GM19372 (cell line): ENCODE measurements around the gene RAD21L1.

Source experiments
- ATAC-seq: cut with Tn5 transposase; IDR thresholded peaks from one replicate; pipeline ENCODE4 v1.9.1; 2021; ENCODE audit warnings: mild to moderate bottlenecking, low read depth, moderate library complexity; ENCODE audit not compliant: unreplicated experiment

RAD21L1 gene

DNA sequence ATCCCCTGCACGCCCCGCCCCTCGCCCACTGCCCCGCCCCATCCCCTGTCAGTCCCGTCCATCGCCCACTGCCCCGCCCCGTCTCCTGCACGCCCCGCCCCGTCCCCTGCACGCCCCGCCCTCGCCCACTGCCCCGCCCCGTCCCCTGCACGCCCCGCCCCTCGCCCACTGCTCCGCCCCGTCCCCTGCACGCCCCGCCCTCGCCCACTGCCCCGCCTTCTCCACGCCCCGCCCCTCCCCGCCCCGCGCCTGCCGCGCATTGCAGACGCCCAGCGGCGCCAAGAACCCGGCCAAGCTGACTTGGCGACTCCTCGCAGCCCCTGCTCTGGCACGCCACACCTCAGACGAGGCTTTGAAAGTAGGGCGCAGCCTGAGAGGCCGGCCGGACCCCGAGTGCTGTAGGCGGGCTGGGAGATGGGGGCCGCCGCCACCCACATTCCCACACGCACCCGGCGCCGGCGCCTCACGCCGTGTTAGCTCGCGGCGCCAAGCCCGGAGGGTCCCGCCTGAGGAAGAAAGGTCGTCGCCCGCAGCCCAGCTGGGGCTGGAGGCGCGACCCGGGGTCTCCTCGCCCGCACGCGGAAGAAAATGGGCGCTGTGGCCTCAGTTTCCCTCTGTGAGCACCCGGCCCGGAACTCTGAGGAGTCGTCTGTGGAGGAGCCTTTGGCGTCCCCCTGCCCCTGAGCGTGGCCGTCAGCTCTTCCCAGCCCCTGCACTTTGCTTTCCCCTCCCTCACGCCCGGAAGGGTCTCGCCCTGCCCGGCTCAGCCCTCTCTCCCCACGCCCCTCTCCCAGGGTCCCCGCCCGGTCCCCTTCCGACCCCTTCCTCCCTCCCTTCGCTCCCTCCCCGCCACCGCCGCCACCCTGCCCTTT, at the start of gene RAD21L1:
Gene RAD21L1, plus strand, starts transcription at position 262 of the 872 bp plus-strand sequence. CDS start 2,410 bp downstream, outside the sequence.
- no peak for ATAC-seq

DNA sequence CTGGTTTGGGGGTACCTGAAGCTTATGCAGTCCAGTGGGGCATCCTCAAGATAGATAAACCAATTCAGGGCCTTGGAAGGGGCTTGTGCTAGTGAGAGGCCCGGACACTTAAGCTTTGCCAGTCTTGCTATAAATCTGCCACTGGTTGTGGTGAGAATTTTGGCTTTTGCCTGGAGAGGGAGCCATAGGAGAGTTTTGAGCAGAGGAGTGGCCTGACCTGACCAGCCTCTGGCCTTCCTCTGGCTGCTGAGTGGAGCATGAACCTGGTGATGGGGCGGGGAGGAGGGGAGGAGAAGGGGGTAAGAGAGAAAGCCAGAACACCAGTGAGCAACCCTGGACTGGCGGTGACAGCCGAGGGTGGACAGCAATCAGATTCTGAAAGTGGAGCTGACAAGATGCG, 48.2 kb upstream of the RAD21L1 start:
- no peak for ATAC-seq

DNA sequence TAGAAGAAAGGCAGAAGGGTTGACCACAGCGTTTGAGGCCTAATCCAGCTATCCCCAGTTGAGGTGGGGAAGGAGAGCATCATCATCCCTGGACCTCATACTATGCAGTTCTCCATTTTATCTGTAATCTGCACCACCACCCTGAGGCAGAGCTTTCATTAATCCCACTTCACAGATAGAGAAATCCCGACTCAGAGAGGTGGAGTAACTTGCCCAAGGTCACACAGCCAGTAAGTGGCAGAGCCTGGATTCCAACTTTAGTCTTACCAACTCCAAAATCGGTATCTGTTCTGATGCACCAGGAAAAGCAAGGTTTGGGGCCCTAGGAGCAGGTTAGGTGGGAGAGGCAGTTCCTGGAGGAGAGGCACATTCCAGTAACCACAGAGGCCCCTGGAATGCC, 47.7 kb upstream of the RAD21L1 start:
- no peak for ATAC-seq

DNA sequence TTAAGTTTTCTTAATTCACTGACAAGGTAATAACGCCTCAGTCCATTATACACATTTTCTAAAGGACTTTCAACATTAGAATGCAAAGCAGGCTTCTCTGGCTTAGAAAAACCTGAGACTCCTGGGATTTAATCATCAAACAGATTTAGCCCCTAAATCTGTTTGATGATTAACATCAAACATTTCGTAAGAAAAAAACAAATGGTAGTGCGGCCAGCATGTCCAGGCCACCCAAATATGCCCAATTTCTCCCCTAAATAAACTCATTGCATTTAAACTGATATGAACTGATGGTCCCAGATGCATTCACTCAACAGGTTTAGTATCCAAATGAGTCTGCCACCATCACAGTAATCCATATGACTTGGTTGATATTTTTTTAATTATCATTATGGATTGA, 47.2 kb upstream of the RAD21L1 start:
- no peak for ATAC-seq

DNA sequence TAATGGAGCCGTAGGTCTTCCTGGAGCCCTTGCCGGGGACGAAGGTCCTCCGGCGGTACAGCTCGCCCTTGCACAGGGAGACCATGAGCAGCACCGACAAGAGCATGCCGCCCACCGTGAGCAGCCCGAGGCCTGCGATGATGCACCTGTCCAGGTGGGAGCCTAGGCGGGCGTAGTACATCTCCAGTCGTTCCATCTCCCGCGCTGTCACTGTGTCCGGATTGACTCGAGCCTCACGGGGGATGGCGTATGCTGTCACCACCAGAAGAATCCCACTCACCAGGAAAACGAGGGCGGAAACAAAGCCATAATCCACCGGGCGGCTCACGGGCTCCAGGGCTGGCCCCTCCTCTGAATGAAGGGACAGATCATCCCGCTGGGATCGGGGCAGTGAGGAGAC, 44.9 kb upstream of the RAD21L1 start:
- ATAC-seq, result no peak

DNA sequence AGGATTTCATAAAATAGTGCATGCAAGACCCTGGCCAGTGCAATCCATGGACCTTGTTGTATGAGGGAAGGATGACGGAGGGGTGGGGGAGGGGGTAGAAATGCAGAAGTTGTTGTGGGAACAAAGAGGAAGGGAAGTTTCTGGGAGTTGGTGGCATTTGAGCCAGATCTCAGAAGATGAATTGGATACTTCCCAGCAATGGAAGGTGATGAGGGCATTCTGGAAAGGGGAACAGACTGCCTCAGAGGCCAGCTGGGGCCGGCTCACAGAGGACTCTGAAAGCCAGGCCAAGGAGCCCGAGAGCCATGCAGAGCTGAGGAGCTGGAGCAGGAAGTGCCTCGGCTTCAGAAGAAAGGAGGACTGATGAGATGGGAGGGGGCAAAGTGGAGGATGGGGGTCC, 43.7 kb upstream of the RAD21L1 start:
- ATAC-seq, result no peak

DNA sequence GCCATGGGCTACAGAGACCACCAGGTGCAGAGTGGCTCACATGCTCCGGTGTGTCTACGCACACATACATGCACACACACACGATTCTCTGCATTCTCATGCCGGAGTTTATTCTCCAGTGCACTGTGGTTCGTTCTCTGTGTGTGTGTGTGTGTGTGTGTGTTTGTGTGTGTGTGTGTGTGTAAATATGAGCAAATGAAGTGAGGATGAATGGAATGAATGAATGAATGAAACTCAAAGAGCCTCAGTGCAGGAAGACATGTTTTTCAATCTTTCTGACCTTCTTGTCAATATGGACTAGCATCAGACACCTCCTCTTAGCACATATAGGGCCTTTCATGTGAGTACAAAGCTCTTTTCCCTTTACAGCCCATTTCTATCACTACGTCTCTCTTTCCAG, 42.7 kb upstream of the RAD21L1 start:
- ATAC-seq, result no peak

DNA sequence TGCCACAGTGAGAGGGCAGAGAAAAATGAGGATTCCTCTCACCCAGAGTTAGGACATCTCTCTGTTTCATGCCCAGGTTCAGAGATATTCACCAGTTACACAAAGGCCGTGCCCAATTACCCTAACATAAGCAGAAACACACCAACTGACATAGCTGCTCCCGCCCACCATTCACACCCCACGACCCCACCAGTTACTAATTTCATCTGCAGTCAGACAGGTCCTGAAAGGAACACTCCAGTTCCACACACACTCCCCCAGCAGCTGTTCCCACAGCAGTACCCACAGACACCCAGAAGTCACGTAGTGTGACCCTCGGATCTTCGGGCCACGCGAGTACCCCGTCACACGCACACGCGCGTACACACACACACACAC, 41.6 kb upstream of the RAD21L1 start:
- no peak for ATAC-seq

DNA sequence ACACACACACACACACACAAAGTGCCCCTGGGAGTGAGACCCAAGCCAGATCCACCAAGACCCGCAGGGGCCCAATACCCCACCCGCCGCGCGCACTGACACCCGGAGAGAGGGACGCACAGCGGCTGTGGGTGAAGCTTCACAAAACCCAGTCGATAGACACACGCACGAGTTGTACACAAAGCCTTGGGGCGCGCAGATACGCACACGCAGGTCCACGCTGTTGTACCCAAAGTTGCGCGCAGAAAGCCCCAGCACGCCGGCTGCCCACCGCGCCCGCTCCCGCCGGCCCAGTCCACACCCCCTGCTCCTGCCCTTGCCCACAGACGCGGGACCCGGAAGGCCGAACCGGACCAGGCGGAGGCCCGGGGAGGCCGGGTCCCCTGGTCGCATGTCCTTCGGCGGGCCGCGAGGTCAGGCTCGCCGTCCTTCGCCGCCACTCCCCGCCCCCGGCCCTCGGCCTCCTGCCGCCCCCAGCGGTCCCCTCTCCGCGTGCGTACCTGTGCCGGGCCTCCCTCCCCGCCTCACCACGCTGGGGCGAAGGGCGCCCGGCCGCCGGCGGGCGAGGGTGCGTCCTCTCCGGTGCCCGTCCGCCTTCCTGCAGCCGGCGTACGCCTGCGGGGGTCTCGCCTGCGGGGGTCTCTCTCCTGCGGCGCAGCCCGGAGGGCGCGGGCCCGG, 41.1 kb upstream of the RAD21L1 start, which contains the start of gene TMEM74B:
Gene TMEM74B, minus strand, starts transcription at position 344 of the 678 bp plus-strand sequence. CDS start 1,180 bp downstream, outside the sequence.
- ATAC-seq, result no peak

- ATAC-seq, result no peak
These were observed 40.5 kb upstream of the RAD21L1 start for GRCh38 chr20:1185316-1185741.

DNA sequence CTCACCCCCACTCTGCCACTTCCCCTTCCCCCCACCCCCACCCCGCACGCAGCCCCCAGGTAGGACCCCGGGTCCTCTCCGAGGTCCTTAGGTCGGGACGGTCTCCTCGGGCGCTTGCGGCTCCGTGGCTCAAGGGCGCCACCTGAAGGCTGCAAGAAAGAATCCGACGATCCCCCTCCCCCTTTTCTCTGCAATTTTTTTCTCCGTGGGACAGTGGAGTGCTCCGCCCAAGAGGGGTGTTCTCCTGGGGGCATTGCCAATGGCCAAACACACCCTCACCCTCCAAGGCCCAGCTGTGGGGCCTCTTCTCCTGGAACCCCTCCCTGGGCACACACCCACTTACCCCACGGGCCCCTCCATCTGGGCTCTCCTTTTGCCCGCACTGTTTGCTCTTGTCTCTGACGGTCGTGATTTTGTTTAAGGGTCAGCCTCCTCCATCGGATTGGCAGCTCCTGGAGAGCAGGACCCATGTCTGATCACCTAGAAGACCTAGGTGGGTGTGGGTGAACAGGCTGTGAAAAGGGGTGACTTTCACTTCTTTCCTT, 40.0 kb upstream of the RAD21L1 start:
- no peak for ATAC-seq

DNA sequence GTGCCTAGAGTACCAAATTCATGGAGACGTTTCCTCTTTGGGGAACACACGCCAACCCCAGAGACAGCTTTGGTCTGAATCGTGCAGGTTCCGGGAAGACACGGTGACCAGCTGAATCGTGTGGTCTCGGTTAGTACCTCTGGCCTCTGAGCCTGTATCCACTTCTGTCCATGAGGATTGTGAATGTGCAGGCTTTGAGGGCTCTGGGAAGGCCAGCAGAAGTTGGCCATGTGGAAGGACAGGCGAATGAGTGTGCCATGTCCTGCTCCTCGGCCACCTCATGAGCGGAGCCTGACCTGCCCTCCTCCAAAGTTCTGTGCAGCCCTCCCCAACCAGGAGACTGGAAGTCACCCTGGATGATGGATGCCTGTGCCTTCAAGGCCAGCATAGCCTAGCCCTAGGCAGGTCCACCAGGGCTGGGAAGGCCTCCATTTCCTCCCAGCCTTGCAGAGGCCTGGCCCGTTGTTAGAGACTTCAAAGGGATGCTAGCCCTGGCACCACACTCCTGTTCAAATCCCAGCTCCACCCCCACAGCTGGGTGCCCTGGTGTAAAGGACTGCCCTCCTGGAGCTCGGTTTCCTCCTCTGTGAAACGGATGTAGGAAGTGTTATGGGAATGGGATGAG, 39.4 kb upstream of the RAD21L1 start:
- no peak for ATAC-seq

GRCh38 chr20:1187605-1188171, 38.2 kb upstream of the RAD21L1 start:
- ATAC-seq, result no peak

DNA sequence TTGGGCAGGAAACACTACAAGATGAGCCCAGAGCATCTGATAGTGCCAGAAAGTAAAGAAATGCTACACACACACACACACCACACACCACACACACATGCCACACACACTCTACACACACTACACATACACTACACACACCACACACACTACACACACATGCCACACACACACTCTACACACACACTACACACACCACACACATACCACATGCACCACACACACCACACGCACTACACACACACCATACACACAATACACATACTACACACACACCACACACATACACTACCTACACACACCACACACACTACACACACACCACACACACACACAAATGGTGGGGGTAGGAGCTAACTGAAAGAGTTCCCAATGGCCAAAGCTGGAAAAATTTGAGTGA, 37.5 kb upstream of the RAD21L1 start:
- no peak for ATAC-seq

- ATAC-seq, result no peak
These were observed 36.0 kb upstream of the RAD21L1 start for GRCh38 chr20:1189827-1190226.

DNA sequence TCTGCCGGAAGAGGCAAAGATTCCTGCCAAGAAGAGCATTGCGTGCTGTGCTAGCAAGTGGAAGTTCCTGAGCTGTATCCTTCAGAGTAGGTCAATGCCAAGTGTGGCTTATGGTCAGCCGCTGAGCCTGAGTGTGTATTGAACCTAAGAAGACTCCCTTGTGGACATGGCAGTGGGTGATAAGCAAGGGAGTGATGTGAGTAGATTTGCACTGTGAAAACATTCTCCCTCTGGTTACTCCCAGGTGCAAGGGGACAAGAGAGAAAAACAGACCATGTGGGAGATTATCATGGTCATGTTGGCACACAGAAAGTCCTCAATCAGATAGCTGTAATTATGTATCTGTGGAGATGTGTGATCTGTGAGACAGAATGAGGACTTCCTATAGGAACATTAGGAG, 35.0 kb upstream of the RAD21L1 start:
- no peak for ATAC-seq

DNA sequence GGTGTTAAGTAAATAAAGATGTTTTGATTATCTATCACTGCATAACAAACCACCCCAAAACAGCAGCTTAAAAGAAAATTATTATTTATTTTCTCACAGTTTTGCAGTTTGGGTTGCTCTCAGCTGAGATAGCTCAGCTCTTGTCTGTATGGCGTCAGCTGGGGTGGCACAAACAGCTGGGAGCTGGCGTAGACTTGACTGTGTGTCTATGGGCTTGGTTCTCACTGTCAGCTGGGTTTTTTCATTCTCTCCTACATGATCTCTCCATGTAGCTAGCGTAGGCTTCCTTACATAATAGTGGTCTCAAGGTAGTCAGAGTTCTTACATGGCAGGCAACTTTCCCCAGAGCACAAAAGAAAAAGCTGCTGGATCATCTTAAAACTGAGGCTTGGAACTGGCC, 34.5 kb upstream of the RAD21L1 start:
- no peak for ATAC-seq

DNA sequence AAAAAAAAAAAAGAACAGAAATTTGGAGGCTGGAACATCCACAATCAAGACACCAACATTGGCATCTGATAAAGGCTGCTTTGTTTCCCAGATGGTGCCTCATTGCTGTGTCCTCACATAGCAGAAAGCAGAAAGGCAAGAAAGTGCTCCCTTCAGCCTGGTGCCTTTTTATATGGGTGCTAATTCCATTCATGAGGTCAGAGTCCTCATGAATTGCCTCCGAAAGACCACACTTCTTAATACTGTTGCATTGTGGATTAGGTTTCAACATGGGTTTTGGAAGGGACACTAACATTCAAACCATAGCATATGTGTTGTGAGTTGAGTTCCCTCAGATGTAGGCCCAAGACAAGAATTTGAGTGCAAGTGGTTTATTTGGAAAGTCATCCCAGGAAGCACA, 30.6 kb upstream of the RAD21L1 start:
- ATAC-seq, result no peak

DNA sequence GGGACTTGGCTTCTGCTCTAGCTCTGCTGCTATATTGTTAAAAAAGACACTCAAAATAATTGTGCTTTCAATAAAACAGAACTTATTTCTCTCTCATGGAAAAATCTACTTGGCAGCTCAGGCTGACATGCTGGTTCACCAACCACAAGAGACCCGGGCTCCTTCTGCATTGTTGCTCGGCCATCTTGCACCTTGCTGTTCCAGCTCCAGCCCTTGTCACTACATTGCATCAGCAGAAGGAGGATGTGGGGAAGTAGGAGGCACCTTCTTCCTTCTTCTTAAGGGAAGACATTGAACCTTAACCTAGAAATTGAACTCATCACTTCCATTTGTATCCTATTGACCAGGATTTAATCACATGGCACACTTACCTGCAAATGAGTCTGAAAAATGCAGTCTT, 29.2 kb upstream of the RAD21L1 start:
- ATAC-seq, result no peak

DNA sequence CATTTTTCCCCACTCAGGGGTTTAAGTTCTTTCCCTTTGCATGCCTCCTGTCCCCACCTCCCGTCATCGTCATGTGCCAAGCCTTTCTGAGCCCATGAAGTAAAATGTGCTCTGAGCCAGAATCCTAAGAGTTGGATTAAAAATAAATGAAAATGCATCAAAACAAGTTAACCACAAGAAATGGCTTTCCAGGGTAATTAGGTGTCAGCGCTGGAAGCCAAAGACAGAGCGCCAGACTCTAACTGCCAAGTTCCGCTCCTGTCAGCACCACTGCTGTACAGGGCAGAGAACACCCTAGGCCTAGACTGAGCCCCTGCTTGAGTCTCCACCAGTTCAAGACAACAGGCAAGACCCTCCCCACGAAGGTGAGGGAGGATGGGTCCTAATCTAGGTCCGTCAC, 28.0 kb upstream of the RAD21L1 start:
- ATAC-seq, result no peak

DNA sequence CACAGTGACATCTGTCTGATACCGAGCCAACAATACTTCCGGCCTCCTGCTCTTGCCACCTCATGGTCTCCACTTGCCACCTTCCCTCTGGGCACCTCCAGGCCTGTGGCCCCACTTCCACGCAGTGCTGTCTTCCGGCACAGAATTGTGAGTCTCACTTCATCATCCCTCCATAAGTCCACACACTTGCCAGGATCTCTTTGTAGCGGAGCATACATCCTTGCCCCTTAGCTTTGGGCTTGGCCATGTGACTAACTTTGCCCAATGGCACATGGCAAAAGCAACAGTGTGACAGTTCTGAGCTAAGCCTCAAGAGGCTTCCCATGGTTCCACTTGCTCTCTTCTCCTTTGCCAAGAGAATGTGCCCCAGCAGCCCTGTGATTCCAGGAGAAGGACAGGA, 27.1 kb upstream of the RAD21L1 start:
- ATAC-seq, result no peak
